Osteoblast (primary cell): Measurements from ENCODE around the gene POLR2F. TPM values are rescaled to one million over a fixed set of nuclear protein-coding genes. Genes with fewer than 3 reads are reported as not detected.
"Not testable (repeated sequence)": the region's sequence is repeated elsewhere in the genome, so short reads cannot be mapped to it uniquely, and the experiment has no call there.

Experiments
- DNase-seq: peaks from one replicate; pipeline ENCODE4 v3.0.0; 2011; ENCODE audit warnings: low spot score, mixed read lengths; ENCODE audit not compliant: insufficient read length; ENCODE audit errors: missing footprints
- H2AFZ ChIP-seq: 2 replicates; pipeline ENCODE4 v1.6.0; 2011; ENCODE audit warnings: mild to moderate bottlenecking, low read length
- H3K27ac ChIP-seq: 2 replicates; pipeline ENCODE4 v1.5.1; 2011; ENCODE audit warnings: mild to moderate bottlenecking, low read depth, low read length, moderate library complexity
- H3K27me3 ChIP-seq: 2 replicates; pipeline ENCODE4 v1.6.0; 2012; ENCODE audit warnings: mild to moderate bottlenecking, control low read depth, inconsistent platforms, low read length, moderate library complexity; ENCODE audit not compliant: insufficient read depth
- H3K36me3 ChIP-seq: 2 replicates; pipeline ENCODE4 v1.5.1; 2011; ENCODE audit warnings: mild to moderate bottlenecking, low read length, control low read depth, moderate library complexity; ENCODE audit not compliant: insufficient read depth
- H3K4me1 ChIP-seq: 2 replicates; pipeline ENCODE4 v1.5.1; 2011; ENCODE audit warnings: mild to moderate bottlenecking, low read length, control low read depth, moderate library complexity; ENCODE audit not compliant: insufficient read depth
- H3K4me2 ChIP-seq: 2 replicates; pipeline ENCODE4 v1.6.0; 2011; ENCODE audit warnings: mild to moderate bottlenecking, low read length; ENCODE audit not compliant: insufficient read depth
- H3K4me3 ChIP-seq: fragments of 200-600 bp; sonication (generic); 3 replicates; pipeline ENCODE4 v1.5.1; 2012; ENCODE audit warnings: mild to moderate bottlenecking, low read length, inconsistent platforms; ENCODE audit not compliant: insufficient read depth
- H3K79me2 ChIP-seq: 2 replicates; pipeline ENCODE4 v1.6.0; 2012; ENCODE audit warnings: mild to moderate bottlenecking, low read length, control low read depth, inconsistent platforms; ENCODE audit not compliant: insufficient read depth
- H3K9me3 ChIP-seq: 2 replicates; pipeline ENCODE4 v1.5.1; 2011; ENCODE audit warnings: low read depth, low read length, control low read depth
- H4K20me1 ChIP-seq: 2 replicates; pipeline ENCODE4 v1.6.0; 2012; ENCODE audit warnings: mild to moderate bottlenecking, low read length, control low read depth; ENCODE audit not compliant: insufficient read depth
- CTCF ChIP-seq: IDR thresholded peaks from 2 replicates; pipeline ENCODE4 v1.5.1; 2011; ENCODE audit warnings: mild to moderate bottlenecking, low read depth, low read length, moderate library complexity; ENCODE audit errors: extremely low read depth
- total RNA-seq: library from RNA; depleted of rRNA; stranded (reverse); fragments of >200 nt; gene quantifications from 2 replicates; pipeline ENCODE4 v1.2.3, GENCODE V29; 2012

POLR2F gene
- total RNA-seq, 1 donor = 14.8 TPM

DNA sequence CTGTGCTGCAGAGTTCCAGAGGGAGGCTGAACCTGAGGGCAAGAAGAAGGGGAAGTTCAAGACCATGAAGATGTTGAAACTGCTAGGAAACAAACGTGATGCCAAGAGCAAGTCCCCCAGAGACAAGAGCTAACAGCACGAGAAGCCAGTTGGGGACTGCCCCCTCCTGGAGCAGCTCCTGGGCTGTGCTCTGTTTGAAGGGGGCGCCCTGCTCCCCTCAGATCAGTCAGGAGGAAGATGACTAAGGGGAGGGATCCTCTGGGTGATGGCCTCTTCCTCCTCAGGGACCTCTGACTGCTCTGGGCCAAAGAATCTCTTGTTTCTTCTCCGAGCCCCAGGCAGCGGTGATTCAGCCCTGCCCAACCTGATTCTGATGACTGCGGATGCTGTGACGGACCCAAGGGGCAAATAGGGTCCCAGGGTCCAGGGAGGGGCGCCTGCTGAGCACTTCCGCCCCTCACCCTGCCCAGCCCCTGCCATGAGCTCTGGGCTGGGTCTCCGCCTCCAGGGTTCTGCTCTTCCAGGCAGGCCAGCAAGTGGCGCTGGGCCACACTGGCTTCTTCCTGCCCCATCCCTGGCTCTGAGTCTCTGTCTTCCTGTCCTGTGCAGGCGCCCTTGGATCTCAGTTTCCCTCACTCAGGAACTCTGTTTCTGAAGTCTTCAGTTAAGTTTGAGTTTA lies 12.7 kb upstream of the POLR2F start:
- Histone ChIP-seq H3K9me3 (no peaks in the 10 kb centered on the region), H3K4me1 (peaks cover 12% of the 10 kb centered on the region), H2AFZ (no peak overlapping the region), H3K4me3 (no peak overlapping the region), H3K4me2 (peak overlapping the region; percentile 4), H3K79me2 (no peaks in the 10 kb centered on the region), H4K20me1 (peaks cover 4% of the 10 kb centered on the region), H3K36me3 (peaks cover 45% of the 10 kb centered on the region), H3K27ac (peak overlapping the region; percentile 54), H3K27me3 (no peaks in the 10 kb centered on the region)
- DNase-seq = peak; percentile 94
- TF ChIP-seq CTCF = peak; percentile 25

GRCh38 chr22:37942133-37942532 lies 11.4 kb upstream of the POLR2F start:
- Histone ChIP-seq H3K4me1 (peaks cover 12% of the 10 kb centered on the region), H2AFZ (no peak overlapping the region), H3K4me2 (no peak overlapping the region), H3K36me3 (peaks cover 40% of the 10 kb centered on the region), H3K27ac (no peak overlapping the region), H3K27me3 (no peaks in the 10 kb centered on the region), H3K9me3 (no peaks in the 10 kb centered on the region), H4K20me1 (peaks cover 4% of the 10 kb centered on the region), H3K4me3 (no peak overlapping the region), H3K79me2 (no peaks in the 10 kb centered on the region)
- DNase-seq = peak; percentile 58
- TF ChIP-seq CTCF = no peak

DNA sequence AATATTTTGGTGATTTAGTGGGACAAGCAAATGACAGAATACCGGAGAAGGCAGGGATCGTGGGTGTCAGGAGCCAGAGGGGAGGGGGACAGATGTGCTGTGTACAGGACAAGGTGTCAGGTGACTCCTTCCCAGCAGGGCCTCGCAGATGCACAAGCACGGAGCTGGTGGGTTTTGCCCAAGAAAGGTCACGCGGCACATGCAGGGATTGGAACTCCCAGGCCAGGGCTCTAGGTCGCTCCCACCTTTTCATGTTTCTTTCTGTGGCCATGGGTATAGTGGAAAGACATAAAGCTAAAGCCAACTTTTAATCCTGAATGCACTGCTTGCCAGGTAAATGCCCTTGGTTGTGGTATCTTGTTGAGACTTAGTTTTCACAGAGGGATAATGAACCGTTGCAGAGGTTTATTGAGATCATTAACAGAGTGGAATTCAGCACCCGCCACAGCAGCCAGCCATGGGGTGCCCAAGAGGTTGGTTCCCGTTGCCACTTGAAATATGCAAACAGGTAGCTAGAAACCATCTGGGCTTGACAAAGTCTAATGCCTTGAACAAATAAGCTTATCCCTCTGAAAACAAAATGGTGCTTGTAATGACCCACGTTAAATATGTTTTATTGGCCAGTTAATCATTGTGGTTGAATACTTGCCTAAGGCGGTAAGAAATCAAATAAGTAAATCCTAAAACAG lies 10.2 kb upstream of the POLR2F start:
- H4K20me1 ChIP-seq = peaks cover 4% of the 10 kb centered on the region
- H3K27me3 ChIP-seq = no peaks in the 10 kb centered on the region
- no peak for TF ChIP-seq CTCF
- no peaks in the 10 kb centered on the region for H3K79me2 ChIP-seq
- DNase-seq = no peak
- no peak overlapping the region for H3K4me2 ChIP-seq
- no peak overlapping the region for H2AFZ ChIP-seq
- H3K4me3 ChIP-seq = no peak overlapping the region
- no peaks in the 10 kb centered on the region for H3K9me3 ChIP-seq
- peaks cover 12% of the 10 kb centered on the region for H3K4me1 ChIP-seq
- peaks cover 33% of the 10 kb centered on the region for H3K36me3 ChIP-seq
- H3K27ac ChIP-seq = no peak overlapping the region

- H3K36me3 ChIP-seq = peaks cover 32% of the 10 kb centered on the region
- H3K27me3 ChIP-seq = no peaks in the 10 kb centered on the region
- no peaks in the 10 kb centered on the region for H3K9me3 ChIP-seq
- H3K79me2 ChIP-seq = no peaks in the 10 kb centered on the region
- no peak overlapping the region for H2AFZ ChIP-seq
- peaks cover 4% of the 10 kb centered on the region for H4K20me1 ChIP-seq
- TF ChIP-seq CTCF = no peak
- H3K27ac ChIP-seq = no peak overlapping the region
- H3K4me3 ChIP-seq = no peak overlapping the region
- no peak for DNase-seq
- H3K4me1 ChIP-seq = peaks cover 12% of the 10 kb centered on the region
- no peak overlapping the region for H3K4me2 ChIP-seq
These were observed 9.7 kb upstream of the POLR2F start for GRCh38 chr22:37943825-37944198.

DNA sequence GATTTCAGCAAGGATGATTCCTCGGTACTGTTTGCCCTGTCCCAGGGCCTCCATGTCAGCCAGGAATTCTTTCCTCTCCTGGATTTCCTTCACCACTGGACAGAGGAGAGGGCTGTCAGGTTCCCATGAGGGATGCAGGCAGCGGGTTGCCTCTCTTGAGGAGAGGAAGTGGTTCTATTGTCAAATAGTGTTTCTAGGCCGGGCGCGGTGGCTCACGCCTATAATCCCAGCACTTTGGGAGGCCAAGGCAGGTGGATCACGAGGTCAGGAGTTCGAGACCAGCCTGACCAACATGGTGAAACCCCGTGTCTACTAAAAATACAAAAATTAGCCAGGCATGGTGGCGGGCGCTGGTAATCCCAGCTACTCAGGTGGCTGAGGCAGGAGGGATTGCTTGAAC lies 9.1 kb upstream of the POLR2F start:
- not testable (repeated sequence) for DNase-seq, H3K9me3 ChIP-seq

More for the DNA sequence above, 9.1 kb upstream of the POLR2F start:
- H3K79me2 ChIP-seq, H2AFZ ChIP-seq, H3K4me3 ChIP-seq, H3K4me2 ChIP-seq, H3K27ac ChIP-seq, H3K27me3 ChIP-seq, H4K20me1 ChIP-seq: not testable (repeated sequence)
- Histone ChIP-seq H3K4me1 (peaks cover 12% of the 10 kb centered on the region), H3K36me3 (peaks cover 27% of the 10 kb centered on the region)
